GM18858 (cell line): Measurements from ENCODE around the gene SUPT6H.
"Not testable (repeated sequence)": the region's sequence is repeated elsewhere in the genome, so short reads cannot be mapped to it uniquely, and the experiment has no call there.

Experiments
- ATAC-seq: cut with Tn5 transposase; IDR thresholded peaks from one replicate; pipeline ENCODE4 v1.9.1; 2021; ENCODE audit not compliant: unreplicated experiment

SUPT6H gene

DNA sequence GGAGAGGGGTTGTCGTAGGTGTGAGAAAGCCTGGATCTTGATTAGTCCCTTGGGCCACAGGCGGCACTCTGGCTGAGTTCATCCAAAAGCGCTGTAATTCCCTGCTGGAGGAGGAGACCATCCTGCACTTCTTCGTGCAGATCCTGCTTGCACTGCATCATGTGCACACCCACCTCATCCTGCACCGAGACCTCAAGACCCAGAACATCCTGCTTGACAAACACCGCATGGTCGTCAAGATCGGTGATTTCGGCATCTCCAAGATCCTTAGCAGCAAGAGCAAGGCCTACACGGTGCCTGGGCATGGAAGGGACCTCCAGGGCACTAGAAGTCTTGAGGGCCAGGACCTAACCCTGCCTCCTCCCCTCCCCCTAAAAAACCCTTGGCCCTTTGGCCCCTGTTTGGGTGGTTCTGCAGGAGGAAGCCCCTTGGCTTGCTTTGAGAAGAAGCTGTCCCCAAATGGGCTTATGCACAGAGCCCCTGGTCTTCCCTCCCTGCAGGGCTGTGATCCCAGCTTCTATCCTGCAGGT lies 72.8 kb downstream of the SUPT6H start:
- ATAC-seq, result no peak

DNA sequence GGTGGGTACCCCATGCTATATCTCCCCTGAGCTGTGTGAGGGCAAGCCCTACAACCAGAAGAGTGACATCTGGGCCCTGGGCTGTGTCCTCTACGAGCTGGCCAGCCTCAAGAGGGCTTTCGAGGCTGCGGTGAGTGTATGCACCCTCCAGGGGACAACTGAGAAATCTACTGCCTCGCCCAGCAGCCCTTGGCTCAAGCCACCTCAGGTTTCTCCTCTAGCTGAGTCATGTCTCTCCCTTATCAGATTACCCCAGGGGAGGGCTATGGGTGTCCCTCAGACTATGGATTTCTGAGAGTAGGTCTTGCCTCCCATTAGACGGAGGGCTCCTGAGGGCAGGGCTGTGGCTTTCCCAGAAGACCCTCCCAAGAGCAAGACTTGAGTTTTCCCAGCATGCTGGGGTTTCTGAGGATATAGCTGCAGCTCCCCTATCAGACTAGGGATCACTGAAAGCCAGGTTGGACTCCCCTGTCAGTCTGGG lies 73.3 kb downstream of the SUPT6H start:
- no peak for ATAC-seq

DNA sequence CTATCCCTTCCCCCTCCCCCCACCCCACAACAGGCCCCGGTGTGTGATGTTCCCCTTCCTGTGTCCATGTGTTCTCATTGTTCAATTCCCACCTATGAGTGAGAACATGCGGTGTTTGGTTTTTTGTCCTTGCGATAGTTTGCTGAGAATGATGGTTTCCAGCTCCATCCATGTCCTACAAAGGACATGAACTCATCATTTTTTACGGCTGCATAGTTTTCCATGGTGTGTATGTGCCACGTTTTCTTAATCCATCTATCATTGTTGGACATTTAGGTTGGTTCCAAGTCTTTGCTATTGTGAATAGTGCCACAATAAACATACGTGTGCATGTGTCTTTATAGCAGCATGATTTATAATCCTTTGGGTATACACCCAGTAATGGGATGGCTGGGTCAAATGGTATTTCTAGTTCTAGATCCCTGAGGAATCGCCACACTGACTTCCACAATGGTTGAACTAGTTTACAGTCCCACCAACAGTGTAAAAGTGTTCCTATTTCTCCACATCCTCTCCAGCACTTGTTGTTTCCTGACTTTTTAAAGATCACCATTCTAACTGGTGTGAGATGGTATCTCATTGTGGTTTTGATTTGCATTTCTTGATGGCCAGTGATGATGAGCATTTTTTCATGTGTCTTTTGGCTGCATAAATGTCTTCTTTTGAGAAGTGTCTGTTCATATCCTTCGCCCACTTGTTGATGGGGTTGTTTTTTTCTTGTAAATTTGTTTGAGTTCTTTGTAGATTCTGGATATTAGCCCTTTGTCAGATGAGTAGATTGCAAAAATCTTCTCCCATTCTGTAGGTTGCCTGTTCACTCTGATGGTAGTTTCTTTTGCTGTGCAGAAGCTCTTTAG lies 74.1 kb downstream of the SUPT6H start:
- not testable (repeated sequence) for ATAC-seq

DNA sequence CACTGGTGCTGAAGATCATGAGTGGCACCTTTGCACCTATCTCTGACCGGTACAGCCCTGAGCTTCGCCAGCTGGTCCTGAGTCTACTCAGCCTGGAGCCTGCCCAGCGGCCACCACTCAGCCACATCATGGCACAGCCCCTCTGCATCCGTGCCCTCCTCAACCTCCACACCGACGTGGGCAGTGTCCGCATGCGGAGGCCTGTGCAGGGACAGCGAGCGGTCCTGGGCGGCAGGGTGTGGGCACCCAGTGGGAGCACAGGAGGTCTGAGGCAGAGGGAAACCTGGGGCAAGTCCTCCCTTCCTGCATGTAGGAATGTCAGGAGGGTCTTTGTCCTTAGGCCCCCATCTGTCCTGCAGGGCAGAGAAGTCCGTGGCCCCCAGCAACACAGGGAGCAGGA lies 75.3 kb downstream of the SUPT6H start:
- ATAC-seq, result no peak

DNA sequence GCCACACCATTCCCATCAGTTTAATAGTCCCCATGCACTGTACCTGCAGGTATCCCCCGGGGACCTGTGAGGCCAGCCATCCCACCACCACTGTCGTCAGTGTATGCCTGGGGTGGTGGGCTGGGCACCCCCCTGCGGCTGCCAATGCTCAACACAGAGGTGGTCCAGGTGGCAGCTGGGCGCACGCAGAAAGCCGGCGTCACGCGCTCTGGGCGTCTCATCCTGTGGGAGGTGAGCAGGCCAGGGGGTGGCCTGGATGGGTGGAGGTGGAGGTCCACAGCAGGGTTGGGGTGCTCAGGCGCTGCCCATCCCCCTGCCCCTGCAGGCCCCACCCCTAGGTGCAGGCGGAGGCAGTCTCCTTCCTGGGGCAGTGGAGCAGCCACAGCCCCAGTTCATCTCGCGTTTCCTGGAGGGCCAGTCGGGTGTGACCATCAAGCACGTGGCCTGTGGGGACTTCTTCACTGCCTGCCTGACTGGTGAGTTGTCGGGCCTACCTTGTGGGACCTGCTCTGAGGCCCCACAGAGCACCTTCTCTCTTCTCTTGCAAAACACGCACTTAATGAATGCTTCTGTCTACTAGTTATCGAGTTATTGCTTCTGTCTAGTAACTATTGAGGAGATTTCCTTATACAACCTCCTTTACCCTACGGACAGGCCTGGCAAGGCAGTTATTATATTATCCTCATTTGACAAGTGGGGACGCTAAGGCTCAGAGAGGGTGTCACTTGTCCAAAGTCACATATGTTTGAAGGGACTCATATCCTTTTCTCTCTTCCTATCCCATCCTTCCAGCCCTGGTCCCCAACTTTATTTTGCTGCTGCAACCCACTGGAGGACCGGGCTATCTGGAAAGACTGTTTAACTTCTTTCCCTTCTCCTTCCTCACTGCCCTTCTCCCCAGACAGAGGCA lies 76.0 kb downstream of the SUPT6H start:
- ATAC-seq, result peak; percentile 53

DNA sequence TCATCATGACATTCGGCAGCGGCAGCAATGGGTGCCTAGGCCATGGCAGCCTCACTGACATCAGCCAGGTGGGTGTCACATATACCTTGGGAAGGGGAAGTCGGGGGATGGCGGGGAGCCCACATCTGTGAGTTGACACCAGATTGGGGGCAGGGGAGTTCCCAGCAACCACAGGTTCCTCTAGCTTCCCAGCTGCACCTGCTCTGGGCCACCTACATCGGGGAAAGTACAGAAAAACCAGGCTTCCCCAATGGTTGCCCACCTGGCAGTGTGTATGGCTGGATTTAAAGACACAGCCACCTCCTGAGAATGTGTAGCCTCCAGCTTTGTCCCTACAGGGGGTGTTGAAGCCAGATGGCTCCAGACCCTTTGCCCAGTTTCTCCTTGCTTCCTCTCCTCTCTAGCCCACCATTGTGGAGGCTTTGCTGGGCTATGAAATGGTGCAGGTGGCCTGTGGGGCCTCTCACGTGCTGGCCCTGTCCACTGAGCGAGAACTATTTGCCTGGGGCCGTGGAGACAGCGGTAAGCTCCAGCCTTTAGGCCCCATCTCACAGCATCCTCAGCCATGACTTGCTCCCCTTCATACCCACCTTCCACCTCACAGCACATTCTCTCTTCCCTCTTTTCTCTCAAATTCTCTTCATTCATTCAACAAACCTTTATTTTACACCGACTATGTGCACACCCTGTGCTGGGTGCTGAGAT lies 76.8 kb downstream of the SUPT6H start:
- ATAC-seq, result no peak

DNA sequence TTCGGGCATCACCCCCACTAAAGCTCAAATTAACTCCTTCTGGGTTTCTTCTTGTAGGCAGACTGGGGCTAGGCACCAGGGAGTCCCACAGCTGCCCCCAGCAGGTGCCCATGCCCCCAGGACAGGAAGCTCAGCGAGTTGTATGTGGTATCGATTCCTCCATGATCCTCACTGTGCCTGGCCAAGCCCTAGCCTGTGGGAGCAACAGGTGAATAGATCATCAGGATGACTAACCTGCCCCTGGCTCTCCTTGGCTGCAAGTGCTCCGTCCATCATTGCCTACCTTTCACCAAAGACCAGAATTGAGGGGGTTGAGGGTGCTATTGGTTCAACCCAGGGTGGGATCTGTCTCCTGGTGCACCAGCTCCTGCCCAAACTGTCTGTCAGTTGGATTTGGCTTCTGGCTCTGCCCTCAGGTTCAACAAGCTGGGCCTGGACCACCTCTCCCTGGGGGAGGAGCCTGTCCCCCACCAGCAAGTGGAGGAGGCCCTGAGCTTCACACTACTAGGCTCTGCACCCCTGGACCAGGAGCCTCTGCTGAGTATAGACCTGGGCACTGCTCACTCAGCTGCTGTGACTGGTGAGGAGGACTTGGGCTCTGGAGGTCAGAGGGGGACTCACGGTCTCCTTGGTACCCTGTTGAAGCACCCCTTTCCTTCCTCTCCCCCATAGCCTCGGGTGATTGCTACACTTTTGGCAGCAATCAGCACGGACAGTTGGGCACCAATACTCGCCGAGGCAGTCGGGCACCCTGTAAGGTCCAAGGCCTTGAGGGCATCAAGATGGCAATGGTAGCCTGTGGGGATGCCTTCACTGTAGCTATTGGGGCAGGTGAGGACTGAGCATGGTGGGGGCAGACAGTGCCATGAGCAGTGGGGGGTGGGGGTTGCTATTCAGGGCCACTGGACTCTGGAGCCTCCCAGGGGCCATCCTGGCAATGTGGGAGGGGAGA lies 78.7 kb downstream of the SUPT6H start:
- ATAC-seq, result no peak

DNA sequence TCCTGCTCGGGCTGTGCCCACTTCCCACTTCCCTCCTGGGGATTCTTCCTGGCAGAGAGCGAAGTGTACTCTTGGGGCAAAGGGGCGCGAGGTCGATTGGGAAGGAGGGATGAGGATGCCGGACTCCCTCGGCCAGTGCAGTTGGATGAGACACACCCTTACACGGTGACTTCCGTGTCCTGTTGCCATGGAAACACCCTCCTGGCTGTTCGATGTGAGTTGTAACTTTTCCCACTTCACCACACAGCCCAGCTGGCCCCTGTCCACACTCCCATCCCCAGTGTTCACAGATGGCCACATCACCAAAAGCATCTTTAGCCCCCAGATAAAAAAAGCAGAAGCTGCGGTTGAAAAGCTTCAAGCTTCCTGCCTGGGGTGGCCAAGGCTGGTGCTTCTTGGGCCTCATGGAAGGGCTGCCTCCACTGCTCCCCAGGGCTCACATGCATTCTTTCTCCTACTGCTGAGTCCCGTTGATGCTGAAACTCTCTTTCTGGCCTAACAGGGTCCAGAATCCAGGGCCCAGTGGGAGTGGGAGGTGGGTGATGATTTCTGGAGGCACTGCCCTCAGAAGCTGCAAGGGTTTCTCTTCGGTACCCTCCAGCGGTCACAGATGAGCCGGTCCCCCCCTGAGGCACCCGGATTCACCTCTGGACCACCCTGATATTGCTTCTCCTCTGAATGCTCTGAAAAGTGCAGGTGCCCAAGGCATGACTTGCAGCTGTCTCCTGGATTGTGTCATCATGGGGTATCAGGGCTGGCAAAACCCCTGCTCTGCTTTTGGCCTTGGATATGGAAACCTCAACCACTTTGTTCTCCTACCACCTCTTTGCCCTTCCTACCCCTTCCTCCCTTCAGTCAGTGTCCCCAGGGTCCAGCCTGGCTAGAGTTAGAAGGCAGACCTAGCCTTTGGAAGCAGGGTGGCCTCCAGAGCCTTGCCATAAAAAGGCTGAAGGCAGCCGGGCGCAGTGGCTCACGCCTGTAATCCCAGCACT lies 79.6 kb downstream of the SUPT6H start:
- ATAC-seq, result no peak

DNA sequence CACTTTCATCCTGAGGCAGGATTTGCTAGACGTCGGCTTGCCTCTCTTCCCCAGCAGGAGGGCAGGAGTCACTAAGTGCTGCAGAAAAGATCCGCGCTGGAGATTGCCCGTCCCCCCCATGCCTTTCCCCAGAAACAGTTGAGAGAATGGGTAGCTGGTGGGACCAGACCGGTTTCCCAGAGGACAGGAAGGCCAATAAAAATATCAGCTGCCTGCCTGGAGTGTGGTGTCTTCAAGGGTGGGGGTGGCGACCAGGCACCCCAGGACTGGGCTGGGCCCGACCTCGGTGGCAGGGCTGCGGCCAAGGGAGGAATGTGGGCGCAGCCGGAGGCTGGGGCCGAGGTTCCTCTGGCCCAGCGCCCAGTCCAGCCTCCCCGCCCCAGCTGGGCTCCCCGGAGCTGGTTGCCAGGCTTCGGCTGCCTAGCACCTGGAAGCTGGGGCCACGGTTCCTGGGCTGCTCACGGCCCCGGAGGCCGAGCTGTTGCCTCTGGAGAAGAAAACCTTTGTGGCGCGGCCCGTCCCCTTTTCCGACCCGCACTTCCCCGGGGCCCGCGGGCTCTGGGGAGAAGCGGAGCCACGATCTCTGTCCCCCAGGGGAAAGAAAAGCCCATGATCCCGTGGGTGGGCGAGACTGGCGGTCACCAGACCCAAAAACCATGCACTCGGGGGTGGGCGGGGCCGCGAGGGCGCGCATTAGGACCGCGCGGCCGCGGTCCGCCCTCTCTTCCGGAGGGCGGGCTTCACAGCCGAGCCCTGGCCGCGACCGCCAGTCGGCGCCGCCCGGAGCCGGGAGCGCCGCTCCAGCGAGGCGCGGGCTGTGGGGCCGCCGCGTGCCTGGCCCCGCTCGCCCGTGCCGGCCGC lies 81.5 kb downstream of the SUPT6H start, which contains the start of gene TRAF4:
Gene TRAF4, plus strand, starts transcription at position 769 of the 861 bp plus-strand sequence. CDS start 102 bp downstream, outside the sequence.
- no peak for ATAC-seq

DNA sequence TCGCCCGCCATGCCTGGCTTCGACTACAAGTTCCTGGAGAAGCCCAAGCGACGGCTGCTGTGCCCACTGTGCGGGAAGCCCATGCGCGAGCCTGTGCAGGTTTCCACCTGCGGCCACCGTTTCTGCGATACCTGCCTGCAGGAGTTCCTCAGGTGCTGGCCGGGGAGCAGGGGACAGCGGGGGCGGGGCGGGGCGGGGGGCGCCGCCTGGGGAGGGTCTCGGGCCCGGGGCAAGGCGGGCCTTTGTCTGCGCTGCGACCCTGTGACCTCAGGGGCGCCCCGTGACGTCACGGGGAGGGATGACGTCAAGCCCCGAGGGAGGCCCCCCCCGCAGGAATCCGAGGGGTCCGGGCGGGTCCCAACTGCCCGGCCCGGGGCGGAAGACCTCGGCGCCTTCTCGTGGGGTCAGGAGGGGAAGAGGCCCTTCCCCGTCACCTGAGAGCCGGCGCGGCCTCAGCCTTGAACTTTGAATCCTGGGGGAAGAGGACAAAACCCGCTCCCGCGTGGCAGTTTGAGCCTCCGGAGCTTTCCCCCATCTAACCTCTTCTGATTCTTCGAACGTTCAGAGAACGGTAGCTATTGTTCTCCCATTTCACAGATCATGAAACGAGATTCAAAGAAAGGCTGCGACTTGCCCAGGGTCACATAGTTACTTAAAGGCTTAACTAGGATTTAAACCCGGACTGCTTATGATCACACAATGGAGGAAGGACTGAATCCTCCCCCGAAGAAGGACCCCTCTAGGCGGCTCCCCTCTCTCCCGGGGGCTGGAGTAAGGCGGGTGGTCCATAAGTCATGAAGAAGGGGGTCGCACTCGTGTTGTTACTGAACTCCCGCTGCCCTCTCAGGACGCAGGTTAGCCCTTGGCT lies 82.3 kb downstream of the SUPT6H start:
- no peak for ATAC-seq

DNA sequence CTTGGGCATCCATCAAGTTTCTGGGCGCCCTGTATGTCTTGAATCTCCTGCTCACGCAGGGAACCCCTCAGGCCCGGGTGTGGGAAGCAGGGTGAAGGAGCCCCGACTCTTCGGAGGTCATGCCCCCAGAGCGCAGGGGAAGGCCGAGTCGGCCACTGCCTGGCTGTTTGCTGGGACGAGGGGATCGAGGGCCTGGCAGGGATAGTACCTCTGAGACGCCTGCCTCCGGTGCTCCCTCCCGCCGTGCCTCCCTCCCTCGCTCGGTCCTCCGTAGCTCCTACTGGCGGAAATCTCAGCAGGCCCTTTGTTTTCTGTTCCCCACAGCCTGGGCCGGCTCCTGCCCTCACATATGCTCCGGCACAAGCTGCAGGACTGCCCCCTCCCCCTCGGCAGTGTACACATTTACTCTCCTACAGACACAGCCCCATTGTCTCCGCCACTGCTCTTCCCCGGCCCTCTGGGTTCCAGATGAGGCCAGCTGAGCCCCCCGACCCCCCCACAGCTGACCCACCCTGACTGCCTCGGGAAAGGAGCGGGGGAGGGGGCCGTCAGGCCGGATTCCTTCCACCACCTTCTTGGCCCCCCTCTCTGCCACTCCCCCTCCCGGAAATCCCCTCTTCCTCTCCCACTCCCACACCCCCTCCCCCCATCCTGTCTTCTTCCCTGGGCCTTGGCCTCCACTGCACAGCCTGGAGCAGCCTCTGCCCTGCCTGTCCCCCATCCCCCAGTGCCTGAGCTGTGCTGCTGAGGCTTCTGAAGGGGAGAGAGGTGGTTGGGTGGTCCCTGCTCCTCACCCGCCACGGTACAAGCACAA lies 83.2 kb downstream of the SUPT6H start:
- no peak for ATAC-seq

DNA sequence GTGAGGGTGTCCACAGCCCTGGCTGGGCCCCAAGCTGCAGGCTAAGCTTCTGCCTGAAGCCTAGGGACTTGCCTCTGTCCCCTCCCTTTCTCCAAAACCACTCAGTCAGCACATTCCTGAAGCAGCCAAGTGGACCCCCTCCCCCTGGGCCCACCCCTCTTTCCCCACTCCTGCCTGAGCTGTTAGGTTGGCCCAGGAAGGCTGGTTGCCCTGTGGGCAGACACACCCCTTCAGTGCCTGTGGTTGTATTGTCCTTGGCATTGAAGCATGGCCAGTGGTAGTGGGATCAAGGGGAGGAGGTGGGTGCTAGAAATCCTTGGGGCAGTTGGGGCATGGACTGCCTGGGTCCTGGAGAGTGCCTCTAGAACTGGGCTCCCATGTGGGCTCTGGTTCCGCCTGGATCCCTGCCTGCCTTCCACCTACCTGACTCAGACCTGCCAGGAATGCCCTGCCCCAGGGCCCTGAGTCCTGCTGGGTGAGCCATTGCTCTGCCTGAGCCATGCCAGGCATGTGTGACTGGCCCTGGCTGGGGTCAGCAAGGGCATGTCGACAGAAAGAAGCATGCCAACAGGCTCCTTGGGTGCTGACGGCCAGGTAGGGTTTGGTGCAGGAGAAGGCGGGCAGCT lies 83.9 kb downstream of the SUPT6H start:
- ATAC-seq, result no peak

DNA sequence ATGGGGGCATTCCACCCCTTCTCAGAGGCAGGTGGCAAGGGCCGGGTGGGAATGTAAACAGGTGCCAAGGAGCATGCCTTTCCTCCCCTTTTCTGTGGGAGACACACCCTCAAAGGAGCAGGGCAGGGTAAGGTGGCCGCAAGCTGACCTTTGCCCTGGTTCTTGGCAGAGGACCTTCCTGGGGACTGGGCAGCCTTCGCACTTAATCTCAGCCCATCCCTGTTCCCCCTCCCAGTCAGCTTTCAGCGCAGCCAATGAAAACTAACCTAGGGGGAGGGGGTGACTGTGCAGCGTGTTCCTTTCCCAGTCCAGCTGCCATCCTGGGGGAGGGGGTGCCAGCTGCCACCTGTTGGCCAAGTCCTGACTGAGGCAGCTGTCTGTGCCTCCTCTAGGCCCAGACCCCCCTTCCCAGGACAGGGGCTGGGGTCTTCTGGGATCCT lies 84.6 kb downstream of the SUPT6H start:
- ATAC-seq, result no peak

DNA sequence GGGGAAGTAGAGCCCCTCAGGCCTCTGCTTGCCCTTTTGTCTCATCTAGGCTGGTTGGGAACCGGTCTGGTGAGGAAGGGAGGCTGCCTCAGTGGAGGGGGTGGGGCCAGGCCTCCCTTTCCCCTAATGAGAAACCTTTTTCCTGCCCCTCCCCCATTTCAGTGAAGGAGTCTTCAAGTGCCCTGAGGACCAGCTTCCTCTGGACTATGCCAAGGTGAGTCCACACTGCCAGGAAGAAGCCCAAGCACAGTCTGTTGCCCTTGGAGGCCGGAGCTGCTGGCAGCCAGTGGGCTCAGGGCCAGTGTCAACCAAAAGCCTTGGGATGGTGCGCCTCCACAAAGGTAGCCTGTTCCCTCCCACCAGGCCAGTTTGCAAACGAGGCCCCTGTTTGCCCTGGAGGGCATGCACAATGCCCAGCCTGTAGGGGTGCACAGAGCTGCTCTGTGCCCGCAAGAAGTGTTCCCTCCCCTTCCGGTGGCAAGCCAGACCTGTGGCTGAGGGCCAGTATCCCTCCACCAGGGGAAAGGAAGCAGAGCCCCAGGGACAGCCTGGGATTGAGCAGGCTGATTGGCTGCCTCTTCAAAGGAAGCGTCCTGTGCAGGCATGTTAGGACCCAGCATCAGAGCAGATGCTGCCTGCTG lies 85.2 kb downstream of the SUPT6H start:
- no peak for ATAC-seq
